Naive thymus-derived CD4-positive, alpha-beta T cell (primary cell): ENCODE data around the gene SPAG6. TPM values are rescaled to one million over a fixed set of nuclear protein-coding genes. Genes with fewer than 3 reads are reported as not detected.

Experiments
- ATAC-seq: fragments of 150-1000 bp; cut with Tn5 transposase; 2 replicates; pipeline ENCODE4 v1.10.0; 2021; ENCODE audit warnings: mild to moderate bottlenecking, moderate library complexity
- CTCF ChIA-PET: fragments of 350-600 bp; sonication (Branson Sonifier 250); formaldehyde crosslinking; loops from one replicate; lab custom pipeline; 2021; ENCODE audit warnings: antibody characterized with exemption; lab: Charles Lee
- POLR2A ChIA-PET: fragments of 350-600 bp; sonication (Branson Sonifier 250); formaldehyde crosslinking; loops from one replicate; lab custom pipeline; 2021; ENCODE audit warnings: antibody characterized with exemption, inconsistent platforms; lab: Charles Lee
- DNase-seq, 9 donors: peaks; one replicate each; pipeline versions ENCODE4 v3.0.0 to v3.0.0-alpha.2; 2020 to 2022; ENCODE audit warnings: mixed read lengths in 1 of 9
- H3K27ac ChIP-seq: one replicate; pipeline ENCODE4 v1.7.0; 2013; ENCODE audit warnings: mild to moderate bottlenecking, low read depth, low read length, moderate library complexity
- H3K27me3 ChIP-seq, 2 donors: one replicate each; pipeline ENCODE4 v1.7.0; 2013; ENCODE audit warnings: low read length in 2 of 2, mild to moderate bottlenecking in 2 of 2, moderate library complexity in 2 of 2; ENCODE audit not compliant: control insufficient read depth in 2 of 2, insufficient read depth in 2 of 2
- H3K36me3 ChIP-seq, 3 experiments: 1 replicate in 2 of 3; 2 replicates in 1 of 3; pipeline ENCODE4 v1.7.0; 2013; ENCODE audit warnings: low read length in 3 of 3, mild to moderate bottlenecking in 3 of 3, moderate library complexity in 1 of 3; ENCODE audit not compliant: insufficient read depth in 3 of 3, control insufficient read depth in 2 of 3
- H3K4me1 ChIP-seq, 2 donors: one replicate each; pipeline ENCODE4 v1.7.0; 2013; ENCODE audit warnings: low read length in 2 of 2, mild to moderate bottlenecking in 2 of 2, moderate library complexity in 1 of 2; ENCODE audit not compliant: control insufficient read depth in 2 of 2, insufficient read depth in 2 of 2
- H3K4me3 ChIP-seq: 2 replicates; pipeline ENCODE4 v1.7.0; 2013; ENCODE audit warnings: mild to moderate bottlenecking, low read length
- H3K9me3 ChIP-seq, 3 experiments: 1 replicate in 2 of 3; 2 replicates in 1 of 3; pipeline ENCODE4 v1.7.0; 2013; ENCODE audit warnings: low read length in 3 of 3; ENCODE audit not compliant: control insufficient read depth in 2 of 3
- H3K27ac Mint-ChIP-seq, 9 donors: one replicate each; pipeline ENCODE4 v1.8.0; 2020 to 2022; ENCODE audit warnings: mixed read lengths in 9 of 9, mild to moderate bottlenecking in 8 of 9, moderate library complexity in 5 of 9, inconsistent platforms in 2 of 9
- H3K27me3 Mint-ChIP-seq, 5 donors: one replicate each; pipeline ENCODE4 v1.8.0; 2021 to 2022; ENCODE audit warnings: mixed read lengths in 5 of 5, mild to moderate bottlenecking in 1 of 5
- H3K36me3 Mint-ChIP-seq, 5 donors: one replicate each; pipeline ENCODE4 v1.8.0; 2020 to 2022; ENCODE audit warnings: mixed read lengths in 5 of 5, mild to moderate bottlenecking in 3 of 5, inconsistent platforms in 1 of 5
- H3K4me1 Mint-ChIP-seq, 7 donors: one replicate each; pipeline ENCODE4 v1.8.0; 2020 to 2022; ENCODE audit warnings: mixed read lengths in 7 of 7, mild to moderate bottlenecking in 3 of 7, inconsistent platforms in 1 of 7
- H3K4me3 Mint-ChIP-seq, 10 donors: one replicate each; pipeline ENCODE4 v1.8.0; 2020 to 2022; ENCODE audit warnings: mild to moderate bottlenecking in 10 of 10, mixed read lengths in 10 of 10, moderate library complexity in 6 of 10, inconsistent platforms in 2 of 10
- H3K9me3 Mint-ChIP-seq, 11 donors: one replicate each; pipeline ENCODE4 v1.8.0; 2020 to 2022; ENCODE audit warnings: mixed read lengths in 11 of 11, mild to moderate bottlenecking in 4 of 11, inconsistent platforms in 1 of 11, moderate library complexity in 1 of 11
- intact Hi-C, 2 donors: fragments of 100-400 bp; cut with micrococcal nuclease; formaldehyde crosslinking; loops; one replicate each; pipeline ENCODE4 v1.15.1; 2023
- polyA plus RNA-seq, 2 donors: library from polyadenylated mRNA; unstranded; fragments of 300-500 nt; fragmentation: Illumina TruSeq; gene quantifications; one replicate each; pipeline ENCODE4 v1.2.3, GENCODE V29; 2021
- total RNA-seq, 6 experiments: library from RNA in 5 of 6; stranded (reverse) in 5 of 6; gene quantifications; 1 replicate in 5 of 6; 2 replicates in 1 of 6; pipeline ENCODE4 v1.2.3 and lab custom pipeline; 2021 to 2026

SPAG6 gene
- total and polyA plus RNA-seq, 7 experiments from 2014 or later: 0.46 to 0.93 TPM; not detected in 5

- Histone ChIP-seq H3K27ac (no peak overlapping the region), H3K4me3 (no peak overlapping the region), H3K36me3 (no peaks in the 10 kb centered on the region), H3K9me3 (no peaks in the 10 kb centered on the region), H3K4me1 (no peaks in the 10 kb centered on the region), H3K27me3 (no peaks in the 10 kb centered on the region)
- peaks cover 0 to 4% (median 0%) of the 10 kb centered on the region in 5 donors for H3K27me3 Mint-ChIP-seq
- DNase-seq (no peak), ATAC-seq (no peak)
- no peaks in the 10 kb centered on the region for H3K36me3 Mint-ChIP-seq
- H3K4me3 Mint-ChIP-seq: no peak overlapping the region
- POLR2A ChIA-PET: interaction anchor here (1.1 to 1.8 kb wide), 2 partner anchors 19 to 164 kb away, joined by 4 to 7 read pairs; no protein-coding TSS in a partner anchor
- H3K4me1 Mint-ChIP-seq: no peaks in the 10 kb centered on the region
- no peak overlapping the region for H3K27ac Mint-ChIP-seq
- H3K9me3 Mint-ChIP-seq: no peaks in the 10 kb centered on the region
- CTCF ChIA-PET: no interaction called here
- intact Hi-C loops: no loop called here
Measured at GRCh38 chr10:22417736-22418268, 72.5 kb downstream of the SPAG6 start.

GRCh38 chr10:22420787-22421517 is 75.7 kb downstream of the SPAG6 start:
- H3K27me3 ChIP-seq: no peaks in the 10 kb centered on the region
- H3K36me3 Mint-ChIP-seq: no peaks in the 10 kb centered on the region
- peak in 4 of 9 donors; percentile 15 to 41 (median 40) for DNase-seq
- peaks cover 0 to 4% (median 0%) of the 10 kb centered on the region in 5 donors for H3K27me3 Mint-ChIP-seq
- no peak overlapping the region for H3K4me3 ChIP-seq
- H3K9me3 Mint-ChIP-seq: peaks cover 0 to 2% (median 0%) of the 10 kb centered on the region in 11 donors
- H3K9me3 ChIP-seq: no peaks in the 10 kb centered on the region
- peaks cover 0 to 3% (median 0%) of the 10 kb centered on the region in 7 donors for H3K4me1 Mint-ChIP-seq
- no peaks in the 10 kb centered on the region for H3K36me3 ChIP-seq
- H3K4me1 ChIP-seq: no peaks in the 10 kb centered on the region
- intact Hi-C loops: loop anchor here (1.0 to 5.0 kb wide), 7 partner anchors 104 to 924 kb away; partner anchors contain the start of gene COMMD3 (in 1 of the 2)
- CTCF ChIA-PET: no interaction called here
- POLR2A ChIA-PET: no interaction called here
- no peak overlapping the region for H3K27ac Mint-ChIP-seq
- H3K4me3 Mint-ChIP-seq: no peak overlapping the region
- H3K27ac ChIP-seq: no peak overlapping the region
- peak; percentile 54 for ATAC-seq

GRCh38 chr10:22426653-22427052 is 81.4 kb downstream of the SPAG6 start:
- Histone ChIP-seq H3K4me1 (no peaks in the 10 kb centered on the region), H3K4me3 (no peak overlapping the region), H3K9me3 (no peaks in the 10 kb centered on the region), H3K27ac (no peak overlapping the region), H3K36me3 (no peaks in the 10 kb centered on the region), H3K27me3 (no peaks in the 10 kb centered on the region)
- H3K27me3 Mint-ChIP-seq: peaks cover 4 to 50% (median 17%) of the 10 kb centered on the region in 5 donors
- H3K9me3 Mint-ChIP-seq: peaks cover 0 to 2% (median 0%) of the 10 kb centered on the region in 11 donors
- ATAC-seq (no peak), DNase-seq (no peak)
- intact Hi-C loops: no loop called here
- no peaks in the 10 kb centered on the region for H3K36me3 Mint-ChIP-seq
- H3K4me1 Mint-ChIP-seq: peaks cover 0 to 9% (median 0%) of the 10 kb centered on the region in 7 donors
- no peak overlapping the region for H3K27ac Mint-ChIP-seq
- ChIA-PET POLR2A (interaction anchor here (0.7 kb wide), 1 partner anchor 166 kb away, joined by 3 read pairs; no protein-coding TSS in a partner anchor), CTCF (interaction anchor here (0.8 kb wide), 1 partner anchor 560 kb away, joined by 3 read pairs; no protein-coding TSS in a partner anchor)
- H3K4me3 Mint-ChIP-seq: no peak overlapping the region

GRCh38 chr10:22427101-22427500 is 81.8 kb downstream of the SPAG6 start:
- Mint-ChIP-seq H3K27me3 (peaks cover 4 to 53% (median 17%) of the 10 kb centered on the region in 5 donors), H3K36me3 (no peaks in the 10 kb centered on the region), H3K4me3 (no peak overlapping the region), H3K4me1 (peaks cover 0 to 9% (median 0%) of the 10 kb centered on the region in 7 donors), H3K9me3 (peaks cover 0 to 2% (median 0%) of the 10 kb centered on the region in 11 donors), H3K27ac (no peak overlapping the region)
- no peaks in the 10 kb centered on the region for H3K27me3 ChIP-seq
- H3K9me3 ChIP-seq: no peaks in the 10 kb centered on the region
- ChIA-PET CTCF (no interaction called here), POLR2A (no interaction called here)
- no peak overlapping the region for H3K4me3 ChIP-seq
- ATAC-seq (no peak), DNase-seq (no peak)
- H3K4me1 ChIP-seq: no peaks in the 10 kb centered on the region
- H3K36me3 ChIP-seq: no peaks in the 10 kb centered on the region
- no peak overlapping the region for H3K27ac ChIP-seq
- intact Hi-C loops: no loop called here

GRCh38 chr10:22427890-22428571 is 82.7 kb downstream of the SPAG6 start:
- no peaks in the 10 kb centered on the region for H3K36me3 ChIP-seq
- no peaks in the 10 kb centered on the region for H3K4me1 ChIP-seq
- H3K9me3 ChIP-seq: no peaks in the 10 kb centered on the region
- Mint-ChIP-seq H3K4me1 (peaks cover 0 to 9% (median 0%) of the 10 kb centered on the region in 7 donors), H3K27ac (no peak overlapping the region), H3K27me3 (peaks cover 4 to 57% (median 17%) of the 10 kb centered on the region in 5 donors), H3K4me3 (no peak overlapping the region), H3K36me3 (no peaks in the 10 kb centered on the region), H3K9me3 (peaks cover 0 to 2% (median 0%) of the 10 kb centered on the region in 11 donors)
- intact Hi-C loops: no loop called here
- no peak overlapping the region for H3K4me3 ChIP-seq
- DNase-seq: no peak
- CTCF ChIA-PET: no interaction called here
- H3K27me3 ChIP-seq: no peaks in the 10 kb centered on the region
- no peak for ATAC-seq
- H3K27ac ChIP-seq: no peak overlapping the region
- POLR2A ChIA-PET: no interaction called here

GRCh38 chr10:22429146-22429545 is 83.8 kb downstream of the SPAG6 start:
- ATAC-seq (no peak), DNase-seq (no peak)
- no peak overlapping the region for H3K27ac ChIP-seq
- ChIA-PET CTCF (no interaction called here), POLR2A (no interaction called here)
- no peaks in the 10 kb centered on the region for H3K27me3 ChIP-seq
- Mint-ChIP-seq H3K4me1 (peaks cover 0 to 14% (median 0%) of the 10 kb centered on the region in 7 donors), H3K4me3 (no peak overlapping the region), H3K9me3 (peaks cover 0 to 2% (median 0%) of the 10 kb centered on the region in 11 donors), H3K27me3 (peaks cover 4 to 61% (median 17%) of the 10 kb centered on the region in 5 donors), H3K27ac (no peak overlapping the region), H3K36me3 (no peaks in the 10 kb centered on the region)
- H3K4me1 ChIP-seq: no peaks in the 10 kb centered on the region
- intact Hi-C loops: no loop called here
- no peak overlapping the region for H3K4me3 ChIP-seq
- H3K9me3 ChIP-seq: no peaks in the 10 kb centered on the region
- no peaks in the 10 kb centered on the region for H3K36me3 ChIP-seq
